Measurements from ENCODE around the gene CADM4.

CADM4 gene

GRCh38 chr19:43582495-43582894 is 57.2 kb downstream of the CADM4 start:
- DNase-seq (ENCODE audit: low read depth): no peak

GRCh38 chr19:43581467-43581866 is 58.2 kb downstream of the CADM4 start:
- no peak for DNase-seq (ENCODE audit: low read depth)

GRCh38 chr19:43578787-43579186 is 60.9 kb downstream of the CADM4 start:
- no peak for DNase-seq (ENCODE audit: low read depth)

DNA sequence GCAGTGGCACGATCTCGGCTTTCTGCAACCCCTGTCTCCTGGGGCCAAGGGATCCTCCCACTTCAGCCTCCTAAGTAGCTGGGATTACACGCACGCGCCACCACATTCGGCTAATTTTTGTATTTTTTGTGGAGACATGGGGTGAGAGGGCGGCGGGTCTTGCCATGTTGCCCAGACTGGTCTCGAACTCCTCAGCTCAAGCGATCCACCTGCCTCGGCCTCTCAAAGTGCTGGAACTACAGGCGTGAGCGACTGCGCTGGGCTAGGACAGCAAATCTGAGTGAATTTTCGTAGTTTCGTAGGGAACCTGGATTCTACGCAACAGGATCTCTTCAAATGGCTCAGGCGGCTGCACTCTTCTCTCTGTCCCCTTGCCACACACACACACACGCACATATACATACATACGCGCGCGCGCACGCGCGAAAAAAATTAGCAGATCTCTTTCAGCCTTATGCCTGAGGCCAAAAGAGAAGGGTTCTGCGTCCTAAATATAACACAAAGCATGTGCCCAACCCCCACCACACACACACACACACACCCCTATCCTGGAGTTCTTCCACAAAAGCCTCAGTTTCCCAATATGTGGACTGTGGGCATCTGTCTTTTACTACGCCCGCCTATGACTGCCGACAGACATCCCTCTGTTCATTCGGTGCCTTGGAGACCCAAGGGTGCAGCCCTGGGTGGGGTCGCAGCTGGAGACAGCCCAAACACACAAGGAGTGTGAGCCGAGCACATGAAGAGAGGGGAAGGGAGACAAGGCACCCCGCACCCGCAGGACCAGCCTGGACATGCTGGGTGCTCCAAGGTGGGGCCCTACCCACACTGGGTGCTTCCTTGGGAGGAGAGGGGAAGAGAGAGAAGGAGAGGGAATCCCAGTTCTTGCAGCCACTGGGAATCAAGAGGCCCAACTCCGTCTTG is 63.4 kb downstream of the CADM4 start:
- DNase-seq (ENCODE audit: low read depth): no peak

DNA sequence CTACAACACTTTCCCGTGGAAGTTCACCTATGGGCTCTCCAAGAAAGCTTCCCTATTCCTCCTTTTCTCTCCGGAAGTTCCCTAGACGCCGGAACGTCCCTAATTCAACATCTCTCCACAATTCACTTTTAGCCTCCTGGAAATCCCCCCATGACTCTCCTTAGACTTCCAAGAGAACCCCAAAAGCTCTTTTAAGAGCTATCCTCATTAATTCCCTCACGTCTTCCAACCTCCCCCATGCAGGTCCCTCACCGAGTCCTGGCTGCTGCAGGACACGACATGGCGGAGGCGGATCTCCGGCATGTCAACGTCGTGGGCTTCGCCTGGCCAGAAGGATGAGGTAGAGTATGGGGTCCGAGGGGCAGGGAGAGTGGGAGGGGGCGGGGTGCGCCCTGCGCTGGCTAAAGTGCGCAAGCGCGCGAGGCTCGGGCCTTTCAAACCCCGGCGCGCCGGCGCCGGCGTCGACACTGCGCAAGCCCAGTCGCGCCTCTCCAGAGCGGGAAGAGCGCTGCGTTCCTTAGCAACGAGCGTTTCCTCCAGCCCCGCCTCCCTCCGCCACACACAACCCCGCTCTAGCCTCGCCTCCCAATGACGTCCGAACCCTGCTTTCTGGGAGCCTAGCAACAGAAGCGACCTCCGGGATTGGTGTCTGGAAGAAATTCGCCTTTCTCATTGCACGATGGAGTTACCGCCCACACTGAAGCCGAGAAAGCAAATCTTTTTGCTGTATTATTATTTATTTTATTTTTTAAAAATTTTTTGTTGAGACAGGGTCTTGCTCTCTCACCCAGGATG is 64.3 kb downstream of the CADM4 start, which contains the start of the genes PINLYP and XRCC1:
PINLYP (plus strand) TSS at position 646 of the 795 bp plus-strand sequence. CDS start 1,391 bp downstream, outside the sequence.
XRCC1 (minus strand) TSS at position 372 of the 795 bp plus-strand sequence; CDS start at position 303, 69 bp downstream.
- peak; percentile 93 for DNase-seq (ENCODE audit: low read depth)

GRCh38 chr19:43574424-43575155 is 65.1 kb downstream of the CADM4 start:
- no peak for DNase-seq (ENCODE audit: low read depth)
